GM19397 (cell line): Measurements from ENCODE around the gene SARNP.
A peak's percentile ranks its signal among the peaks of the same experiment; 100 is the strongest.
"Not testable (repeated sequence)": the region's sequence is repeated elsewhere in the genome, so short reads cannot be mapped to it uniquely, and the experiment has no call there.

Source experiments
- ATAC-seq: cut with Tn5 transposase; IDR thresholded peaks from one replicate; pipeline ENCODE4 v1.9.1; 2021; ENCODE audit warnings: mild to moderate bottlenecking, moderate library complexity; ENCODE audit not compliant: unreplicated experiment

Gene SARNP

GRCh38 chr12:55839345-55840140 is 22.0 kb upstream of the SARNP start:
- no peak for ATAC-seq

GRCh38 chr12:55838361-55838760 is 20.8 kb upstream of the SARNP start:
- ATAC-seq = no peak

- ATAC-seq = not testable (repeated sequence)
These were observed 16.9 kb upstream of the SARNP start for GRCh38 chr12:55834400-55834799.

- no peak for ATAC-seq
These were observed 15.5 kb upstream of the SARNP start for GRCh38 chr12:55833056-55833455.

- ATAC-seq = no peak
These were observed 13.9 kb upstream of the SARNP start for GRCh38 chr12:55831447-55831815.

- ATAC-seq = no peak
These were observed 13.3 kb upstream of the SARNP start for GRCh38 chr12:55830601-55831446.

- ATAC-seq = peak; percentile 10
These were observed 12.6 kb upstream of the SARNP start for GRCh38 chr12:55829967-55830600.

GRCh38 chr12:55828357-55828756 is 10.8 kb upstream of the SARNP start:
- no peak for ATAC-seq

GRCh38 chr12:55827806-55828205 is 10.3 kb upstream of the SARNP start:
- ATAC-seq = no peak

GRCh38 chr12:55824726-55825125 is 7.2 kb upstream of the SARNP start:
- no peak for ATAC-seq

GRCh38 chr12:55823419-55823818 is 5.9 kb upstream of the SARNP start:
- no peak for ATAC-seq

GRCh38 chr12:55822228-55822627 is 4.7 kb upstream of the SARNP start:
- no peak for ATAC-seq

GRCh38 chr12:55820679-55821078 is 3.2 kb upstream of the SARNP start:
- no peak for ATAC-seq

- no peak for ATAC-seq
These were observed 1.4 kb upstream of the SARNP start for GRCh38 chr12:55818886-55819285.

- ATAC-seq = peak; percentile 37
These were observed 710 bp upstream of the SARNP start for GRCh38 chr12:55818140-55818728.

GRCh38 chr12:55816881-55817344 is 611 bp downstream of the SARNP start:
- no peak for ATAC-seq

GRCh38 chr12:55815473-55815872 is 2.1 kb downstream of the SARNP start:
- ATAC-seq = no peak

GRCh38 chr12:55814257-55814656 is 3.3 kb downstream of the SARNP start:
- no peak for ATAC-seq

- no peak for ATAC-seq
These were observed 5.4 kb downstream of the SARNP start for GRCh38 chr12:55812088-55812487.

GRCh38 chr12:55809274-55809673 is 8.2 kb downstream of the SARNP start:
- no peak for ATAC-seq

GRCh38 chr12:55806982-55807381 is 10.5 kb downstream of the SARNP start:
- no peak for ATAC-seq
